NCI-H2081 treated with DMSO at 0.1 percent for 48 hours (cell line): ENCODE measurements around the gene APOA5.

ENCODE experiments used
- DNase-seq: peaks from one replicate; lab custom pipeline; 2025; lab: John Stamatoyannopoulos, UW

APOA5 gene

GRCh38 chr11:116797816-116798215 is 6.1 kb upstream of the APOA5 start:
- DNase-seq: no peak

- DNase-seq: no peak
Observed at GRCh38 chr11:116796548-116796947, 4.9 kb upstream of the APOA5 start.

- no peak for DNase-seq
Observed at GRCh38 chr11:116794851-116795250, 3.2 kb upstream of the APOA5 start.

- DNase-seq: no peak
Observed at GRCh38 chr11:116793772-116794097, 2.1 kb upstream of the APOA5 start.

- no peak for DNase-seq
Observed at GRCh38 chr11:116792869-116793771, 1.4 kb upstream of the APOA5 start.

- no peak for DNase-seq
Observed at GRCh38 chr11:116792144-116792868, 627 bp upstream of the APOA5 start.

GRCh38 chr11:116791002-116791812 is 472 bp downstream of the APOA5 start:
- DNase-seq: peak; percentile 15

GRCh38 chr11:116790167-116791001 is 1.3 kb downstream of the APOA5 start:
- DNase-seq: no peak

GRCh38 chr11:116788975-116789374 is 2.7 kb downstream of the APOA5 start:
- DNase-seq: no peak

- DNase-seq: no peak
Observed at GRCh38 chr11:116788534-116788933, 3.1 kb downstream of the APOA5 start.

DNA sequence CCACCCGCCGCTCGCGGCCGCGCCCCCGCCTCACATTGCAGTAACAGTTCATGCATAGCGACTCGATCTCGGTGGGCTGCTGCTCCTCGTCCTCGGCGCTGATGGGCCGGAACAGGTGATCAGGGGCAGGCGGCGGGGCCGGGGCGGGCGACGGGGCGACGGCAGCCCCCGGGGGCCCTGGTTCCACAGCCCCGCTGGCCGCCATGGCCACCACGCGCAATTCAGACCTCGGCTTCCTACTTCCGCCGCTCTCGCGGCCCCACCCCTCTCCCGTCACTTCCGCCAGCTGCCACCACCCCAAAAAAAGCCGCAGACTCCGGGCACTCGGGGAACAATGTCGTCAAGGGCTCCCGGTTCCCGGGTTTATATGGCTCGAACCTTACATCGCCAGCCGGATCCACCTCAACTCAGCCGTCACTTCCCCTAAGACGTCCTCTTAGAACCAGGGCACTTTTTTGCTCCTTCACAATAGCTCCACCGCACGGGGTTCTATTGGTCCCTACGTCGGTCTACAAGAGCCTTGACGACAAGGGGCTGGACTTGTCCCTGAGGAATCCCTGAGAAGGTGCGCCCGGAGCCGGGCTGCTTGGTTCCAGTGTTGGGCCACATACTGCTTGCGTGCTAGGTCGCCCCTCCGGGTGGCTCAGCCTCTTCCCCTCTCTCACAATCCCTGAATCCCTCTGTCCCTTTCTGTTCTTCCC is 3.7 kb downstream of the APOA5 start, which contains the start of gene ZPR1:
ZPR1 (minus strand) TSS at position 238 of the 701 bp plus-strand sequence; CDS start at position 205, 33 bp downstream.
- no peak for DNase-seq

GRCh38 chr11:116787436-116787785 is 4.3 kb downstream of the APOA5 start:
- DNase-seq: no peak

- no peak for DNase-seq
Observed at GRCh38 chr11:116786966-116787365, 4.7 kb downstream of the APOA5 start.

GRCh38 chr11:116786326-116786725 is 5.4 kb downstream of the APOA5 start:
- no peak for DNase-seq

- no peak for DNase-seq
Observed at GRCh38 chr11:116782728-116783127, 9.0 kb downstream of the APOA5 start.

DNA sequence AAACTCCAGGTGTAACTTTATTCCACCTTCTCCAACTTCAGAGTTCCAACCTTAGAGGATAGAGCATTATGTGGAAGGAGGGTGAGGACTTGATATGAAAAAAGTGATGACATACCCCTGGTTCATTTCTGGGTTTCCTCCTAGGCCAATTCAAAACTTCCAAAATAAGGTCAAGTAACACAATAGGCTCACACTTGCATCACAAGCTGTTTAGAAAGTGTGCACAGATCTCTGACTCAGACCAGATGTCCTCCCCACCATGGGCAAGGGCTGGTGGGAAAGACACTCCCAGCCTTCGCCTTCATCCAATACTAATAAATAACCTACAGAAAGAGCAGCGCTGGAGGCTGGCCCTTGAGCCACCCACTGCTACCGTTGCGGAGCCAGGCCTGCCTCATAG is 13.1 kb downstream of the APOA5 start:
- DNase-seq: no peak

- DNase-seq: no peak
Observed at GRCh38 chr11:116777056-116777455, 14.6 kb downstream of the APOA5 start.

DNA sequence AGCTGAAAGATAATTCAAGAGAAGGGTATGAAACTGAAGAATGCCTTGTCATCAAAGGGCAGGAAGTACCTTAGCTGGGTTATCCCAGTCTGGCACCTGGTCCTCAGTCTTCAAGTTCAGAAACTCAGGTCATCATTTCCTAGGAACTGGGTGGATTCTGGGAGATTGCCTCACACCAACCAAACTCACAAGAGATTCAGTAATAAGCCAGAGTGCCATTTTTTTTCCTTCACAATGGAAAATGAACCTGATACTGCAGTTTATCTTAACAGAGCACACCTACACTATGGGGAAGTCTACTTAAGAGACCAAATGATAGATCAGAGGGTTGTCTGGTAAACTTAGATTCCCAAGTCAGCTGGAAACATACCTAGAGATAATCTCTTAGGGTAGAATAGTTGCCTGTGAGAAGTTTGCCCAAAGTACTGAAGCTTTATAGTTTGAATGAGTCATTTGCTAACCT is 15.1 kb downstream of the APOA5 start:
- no peak for DNase-seq

- DNase-seq: no peak
Observed at GRCh38 chr11:116775975-116776374, 15.7 kb downstream of the APOA5 start.

DNA sequence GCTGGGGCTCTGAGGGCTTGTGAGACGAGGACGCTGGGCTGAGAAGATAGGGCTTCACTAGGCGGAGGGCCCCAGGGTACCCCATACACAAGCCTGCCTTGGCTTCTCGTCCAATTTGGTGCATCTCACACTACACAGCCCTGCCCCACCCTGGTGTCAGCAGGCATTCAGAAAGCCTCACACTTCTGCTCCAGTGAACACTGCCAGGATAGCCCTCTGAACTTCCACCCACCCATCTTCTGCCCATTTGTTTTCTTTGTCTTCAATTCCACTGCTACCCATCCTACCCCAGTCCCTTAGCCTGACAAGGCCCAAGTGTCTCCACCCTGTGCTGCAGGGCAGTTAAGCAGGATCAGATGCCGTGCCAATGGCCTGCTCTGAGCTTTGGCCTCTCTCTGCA is 17.0 kb downstream of the APOA5 start:
- DNase-seq: no peak
